Right ventricle myocardium inferior (tissue), 1 donor: ENCODE data around the gene PYDC1. TPM values are rescaled to one million over a fixed set of nuclear protein-coding genes. Genes with fewer than 3 reads are reported as not detected.
"Not testable (repeated sequence)": the region's sequence is repeated elsewhere in the genome, so short reads cannot be mapped to it uniquely, and the experiment has no call there.

Experiments
- ATAC-seq: fragments of 200-7000 bp; cut with Tn5 transposase; one replicate; pipeline ENCODE4 v1.9.1; 2020; ENCODE audit warnings: mild to moderate bottlenecking, moderate library complexity
- DNase-seq: peaks from one replicate; pipeline ENCODE4 v3.0.0; 2021; ENCODE audit errors: missing footprints
- intact Hi-C: fragments of 100-400 bp; cut with DNase I; formaldehyde crosslinking; loops from one replicate; pipeline ENCODE4 v1.11.0; 2022
- long read RNA-seq: library from polyadenylated mRNA; unstranded; transcript quantifications from one replicate; pipeline ENCODE4 v2.0.0, GENCODE V29; 2021
- total RNA-seq: library from RNA; stranded (reverse); fragmentation: NEBNext Ultra II Directional; extraction: Animal tissue kit (Norgen Biotek cat#: 25700); gene quantifications from one replicate; pipeline ENCODE4 v1.2.1, GENCODE V29; 2021
- donor health status: DM: no; HTN: yes; CAD: no; lungs with severe emphysema.

The PYDC1 gene
- not detected for total RNA-seq
- long read RNA-seq, result 0 reads

- ATAC-seq, result no peak
- intact Hi-C loops, result no loop called here
- DNase-seq, result peak; percentile 77
These were observed at the start of gene PYDC1 for GRCh38 chr16:31216422-31217135. Gene PYDC1, minus strand, starts transcription at chr16:31217135. Its CDS starts 107 bp downstream, at chr16:31217028.

- intact Hi-C loops, result no loop called here
- no peak for ATAC-seq
- DNase-seq, result no peak
These were observed 48.7 kb upstream of the PYDC1 start for GRCh38 chr16:31265329-31266245.

- ATAC-seq (no peak), DNase-seq (no peak)
- intact Hi-C loops, result no loop called here
These were observed 45.1 kb upstream of the PYDC1 start for GRCh38 chr16:31262084-31262483.

- ATAC-seq (peak; percentile 31), DNase-seq (no peak)
- intact Hi-C loops, result no loop called here
These were observed 43.4 kb upstream of the PYDC1 start for GRCh38 chr16:31260136-31260931.

GRCh38 chr16:31258366-31258765 is 41.4 kb upstream of the PYDC1 start:
- DNase-seq, result no peak

GRCh38 chr16:31256466-31256865 is 39.5 kb upstream of the PYDC1 start:
- ATAC-seq (no peak), DNase-seq (no peak)
- intact Hi-C loops, result no loop called here

More at GRCh38 chr16:31258366-31258765, 41.4 kb upstream of the PYDC1 start:
- no peak for ATAC-seq
- intact Hi-C loops, result no loop called here

GRCh38 chr16:31253642-31254045 is 36.7 kb upstream of the PYDC1 start:
- ATAC-seq (peak; percentile 69), DNase-seq (peak; percentile 81)
- intact Hi-C loops, result no loop called here

- DNase-seq (no peak), ATAC-seq (no peak)
- intact Hi-C loops, result no loop called here
These were observed 34.5 kb upstream of the PYDC1 start for GRCh38 chr16:31251435-31251834.

- DNase-seq, result no peak
- intact Hi-C loops, result no loop called here
- ATAC-seq, result no peak
These were observed 33.9 kb upstream of the PYDC1 start for GRCh38 chr16:31250782-31251384.

GRCh38 chr16:31248344-31248743 is 31.4 kb upstream of the PYDC1 start:
- intact Hi-C loops, result no loop called here
- DNase-seq (no peak), ATAC-seq (no peak)

- intact Hi-C loops, result no loop called here
- no peak for ATAC-seq
These were observed 29.4 kb upstream of the PYDC1 start for GRCh38 chr16:31246296-31246695.

GRCh38 chr16:31245598-31245997 is 28.7 kb upstream of the PYDC1 start:
- ATAC-seq, DNase-seq, intact Hi-C loops: not testable (repeated sequence)

More at GRCh38 chr16:31246296-31246695, 29.4 kb upstream of the PYDC1 start:
- DNase-seq, result no peak

- DNase-seq (no peak), ATAC-seq (peak; percentile 56)
- intact Hi-C loops, result no loop called here
These were observed 27.1 kb upstream of the PYDC1 start for GRCh38 chr16:31243734-31244670.

- DNase-seq (no peak), ATAC-seq (no peak)
- intact Hi-C loops, result no loop called here
These were observed 25.3 kb upstream of the PYDC1 start for GRCh38 chr16:31242206-31242605.

GRCh38 chr16:31238041-31238440 is 21.1 kb upstream of the PYDC1 start:
- ATAC-seq, result no peak
- intact Hi-C loops, result no loop called here

GRCh38 chr16:31229501-31229900 is 12.6 kb upstream of the PYDC1 start:
- ATAC-seq, result no peak
- intact Hi-C loops, result no loop called here
- no peak for DNase-seq

More at GRCh38 chr16:31238041-31238440, 21.1 kb upstream of the PYDC1 start:
- DNase-seq, result no peak

- intact Hi-C loops, result no loop called here
- no peak for DNase-seq
- ATAC-seq, result no peak
These were observed 11.3 kb upstream of the PYDC1 start for GRCh38 chr16:31228206-31228605.

GRCh38 chr16:31225193-31225592 is 8.3 kb upstream of the PYDC1 start:
- ATAC-seq (no peak), DNase-seq (no peak)
- intact Hi-C loops, result no loop called here
